HCT116 (cell line): Measurements from ENCODE around the gene ADAT3. TPM values are rescaled to one million over a fixed set of nuclear protein-coding genes. Genes with fewer than 3 reads are reported as not detected.

ENCODE experiments used
- ATAC-seq: fragments of 200-7000 bp; cut with Tn5 transposase; 2 replicates; pipeline ENCODE4 v1.9.1; 2020; ENCODE audit warnings: mild to moderate bottlenecking, moderate library complexity
- BruUV-seq: library from RNA; stranded (reverse); fragments of 400-500 nt; replicated peaks from 2 replicates; lab custom pipeline; 2021; lab: Mats Ljungman, UMichigan
- CTCF ChIA-PET: fragments of 300-600 bp; sonication (Branson Sonifier 250); formaldehyde crosslinking; loops from one replicate; lab custom pipeline; 2021; ENCODE audit warnings: antibody characterized with exemption; lab: Charles Lee
- POLR2A ChIA-PET: fragments of 300-600, 350-600 bp; sonication (Branson Sonifier 250); formaldehyde crosslinking; loops from one replicate; lab custom pipeline; 2021; ENCODE audit warnings: antibody characterized with exemption; lab: Charles Lee
- RAD21 ChIA-PET, 2 experiments: fragments of 300-600 bp; sonication (Branson Sonifier 250); formaldehyde crosslinking; loops; one replicate each; lab custom pipeline; 2023; ENCODE audit warnings: low total read pairs in 2 of 2; ENCODE audit not compliant: uncharacterized antibody in 2 of 2, unreplicated experiment in 2 of 2, low non-redundant PET in 1 of 2; lab: Charles Lee
- DNase-seq: peaks from one replicate; pipeline ENCODE4 v3.0.0-alpha.2; 2010; ENCODE audit warnings: low read depth, low spot score
- H2AFZ ChIP-seq: fragments of 200-600 bp; shearing (Covaris generic), sonication (generic); 2 replicates; pipeline ENCODE4 v1.6.1; 2017; ENCODE audit warnings: low read depth, mixed run types, mixed read lengths, antibody characterized with exemption, low read length; ENCODE audit not compliant: poor library complexity, severe bottlenecking
- H3K27ac ChIP-seq: 2 replicates; pipeline ENCODE4 v1.5.1; 2012; ENCODE audit warnings: low read depth, low read length
- H3K27me3 ChIP-seq: fragments of 200-600 bp; sonication (generic); 2 replicates; pipeline ENCODE4 v1.6.1; 2016; ENCODE audit warnings: mixed run types, low read length, mixed read lengths; ENCODE audit not compliant: insufficient read depth
- H3K36me3 ChIP-seq, 2 experiments: fragments of 200-500 bp in 1 of 2; fragments of 200-600 bp in 1 of 2; sonication (Bioruptor generic) in 1 of 2; sonication (generic) in 1 of 2; 2 replicates each; pipeline versions ENCODE4 v1.5.1 to v1.6.1; 2014 to 2016; ENCODE audit warnings: low read length in 2 of 2, inconsistent platforms in 1 of 2, mixed read lengths in 1 of 2, mixed run types in 1 of 2; ENCODE audit not compliant: insufficient read depth in 2 of 2, control insufficient read depth in 1 of 2
- H3K4me1 ChIP-seq, 2 experiments: fragments of 200-600 bp in 1 of 2; sonication (generic) in 1 of 2; 2 replicates each; pipeline versions ENCODE4 v1.5.1 to v1.6.1; 2012 to 2017; ENCODE audit warnings: low read length in 2 of 2, inconsistent platforms in 1 of 2, mild to moderate bottlenecking in 1 of 2, mixed read lengths in 1 of 2, mixed run types in 1 of 2, moderate library complexity in 1 of 2; ENCODE audit not compliant: insufficient read depth in 2 of 2, control insufficient read depth in 1 of 2
- H3K4me2 ChIP-seq: fragments of 200-600 bp; sonication (generic); 2 replicates; pipeline ENCODE4 v1.6.1; 2017; ENCODE audit warnings: mixed run types, low read length, mixed read lengths
- H3K4me3 ChIP-seq, 2 experiments: fragments of 200-600 bp in 1 of 2; sonication (generic) in 1 of 2; replicated peaks in 1 of 2; 2 replicates each; pipeline ENCODE4 v1.5.1; 2011 to 2016; ENCODE audit warnings: low read length in 2 of 2, control low read depth in 1 of 2, low read depth in 1 of 2, mild to moderate bottlenecking in 1 of 2, mixed read lengths in 1 of 2, mixed run types in 1 of 2
- H3K79me2 ChIP-seq: fragments of 200-600 bp; sonication (generic); 2 replicates; pipeline ENCODE4 v1.6.1; 2017; ENCODE audit warnings: mild to moderate bottlenecking, mixed run types, low read length, moderate library complexity, mixed read lengths; ENCODE audit not compliant: insufficient read depth
- H3K9ac ChIP-seq: fragments of 200-600 bp; sonication (generic); 2 replicates; pipeline ENCODE4 v1.6.1; 2016; ENCODE audit warnings: low read length, mixed read lengths
- H3K9me2 ChIP-seq: fragments of 200-600 bp; sonication (generic), shearing (Covaris generic); 2 replicates; pipeline ENCODE4 v1.6.1; 2017; ENCODE audit warnings: mixed run types, mild to moderate bottlenecking, moderate library complexity; ENCODE audit not compliant: insufficient read depth
- H3K9me3 ChIP-seq, 2 experiments: fragments of 200-500 bp in 1 of 2; fragments of 200-600 bp in 1 of 2; sonication (Bioruptor generic) in 1 of 2; sonication (generic) in 1 of 2; 2 replicates each; pipeline ENCODE4 v1.6.1; 2014 to 2017; ENCODE audit warnings: low read length in 2 of 2, mixed read lengths in 2 of 2, inconsistent platforms in 1 of 2, low read depth in 1 of 2, mild to moderate bottlenecking in 1 of 2, mixed run types in 1 of 2, moderate library complexity in 1 of 2; ENCODE audit not compliant: control insufficient read depth in 1 of 2, insufficient read depth in 1 of 2
- H4K20me1 ChIP-seq: fragments of 200-600 bp; sonication (generic), shearing (Covaris generic); 2 replicates; pipeline ENCODE4 v1.6.1; 2017; ENCODE audit warnings: mixed run types, mild to moderate bottlenecking, moderate library complexity; ENCODE audit not compliant: insufficient read depth
- EGR1 ChIP-seq: IDR thresholded peaks from 2 replicates; pipeline ENCODE4 v1.6.1; 2012; ENCODE audit warnings: low read depth
- FOSL1 ChIP-seq: IDR thresholded peaks from 2 replicates; pipeline ENCODE4 v1.6.1; 2012; ENCODE audit warnings: low read depth
- POLR2AphosphoS5 ChIP-seq: IDR thresholded peaks from 2 replicates; pipeline ENCODE4 v1.6.1; 2011; ENCODE audit warnings: mild to moderate bottlenecking, low read depth, low read length, moderate library complexity
- SIN3A ChIP-seq: IDR thresholded peaks from 2 replicates; pipeline ENCODE4 v1.6.1; 2012; ENCODE audit warnings: low read depth
- SP1 ChIP-seq: IDR thresholded peaks from 2 replicates; pipeline ENCODE4 v1.6.1; 2012; ENCODE audit warnings: low read depth
- SRF ChIP-seq: IDR thresholded peaks from 2 replicates; pipeline ENCODE4 v1.6.1; 2012; ENCODE audit warnings: low read depth
- intact Hi-C: fragments of 100-400 bp; cut with micrococcal nuclease; formaldehyde crosslinking; loops from 2 replicates; pipeline ENCODE4 v1.10.0; 2022
- total RNA-seq: library from RNA; stranded (reverse); gene quantifications from one replicate; pipeline ENCODE4 v1.2.1, GENCODE V29; 2021; ENCODE audit not compliant: unreplicated experiment
- TF ChIP-seq, protein P1 (sequence below): IDR thresholded peaks from 2 replicates; pipeline ENCODE4 v1.6.1; 2012

ADAT3 gene
- total RNA-seq, 1 experiment from 2014 or later: 15.9 TPM

DNA sequence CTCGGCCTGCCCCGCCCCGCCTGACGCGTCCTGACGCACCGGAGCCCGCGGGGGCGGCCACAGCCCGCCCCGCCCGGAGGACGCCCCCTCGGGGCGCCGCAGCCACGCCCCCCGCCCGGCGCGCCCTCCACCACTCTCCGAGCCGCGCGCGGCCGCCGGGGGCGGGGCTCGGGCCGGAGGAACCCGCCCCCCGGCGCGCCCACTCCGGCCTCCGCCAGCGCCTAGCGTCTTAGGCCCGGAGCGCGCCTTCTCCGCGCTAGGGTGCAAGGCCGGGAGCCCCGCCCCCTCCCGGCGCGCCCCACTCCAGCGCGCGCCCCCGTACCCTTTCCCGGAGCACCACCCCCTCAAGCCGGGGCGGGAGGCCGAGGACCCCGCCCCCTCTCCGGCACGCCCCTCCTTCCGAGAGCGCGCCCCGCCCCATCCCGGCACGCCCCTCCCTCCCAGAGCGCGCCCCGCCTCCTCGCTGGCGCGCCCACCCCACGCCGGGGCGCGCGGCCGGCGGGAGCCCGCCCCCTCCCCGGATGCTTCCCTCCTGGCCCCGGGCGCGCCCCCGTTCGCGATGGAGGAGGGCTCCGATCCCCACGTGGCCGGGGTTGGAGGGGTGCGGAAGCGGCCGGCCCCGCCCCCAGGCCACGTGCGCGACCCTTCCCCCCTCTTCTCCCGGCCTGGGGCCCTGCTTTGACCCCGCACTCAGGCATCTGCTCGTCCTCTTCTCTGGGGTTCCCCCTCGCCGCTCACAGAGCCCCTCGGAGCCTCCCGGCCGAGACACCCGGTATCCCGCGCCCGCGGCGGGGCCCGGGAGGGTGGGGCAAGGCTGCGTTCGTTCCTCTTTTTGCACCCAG lies 41.3 kb upstream of the ADAT3 start:
- no peak for TF ChIP-seq SRF
- TF ChIP-seq, protein P1, sequence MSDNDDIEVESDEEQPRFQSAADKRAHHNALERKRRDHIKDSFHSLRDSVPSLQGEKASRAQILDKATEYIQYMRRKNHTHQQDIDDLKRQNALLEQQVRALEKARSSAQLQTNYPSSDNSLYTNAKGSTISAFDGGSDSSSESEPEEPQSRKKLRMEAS: peak; percentile 99
- TF ChIP-seq EGR1: peak; percentile 71; the same call in 1 of the 2 replicates
- TF ChIP-seq SP1: peak; percentile 59
- peak; percentile 72 for TF ChIP-seq SIN3A
- TF ChIP-seq POLR2AphosphoS5: peak; percentile 38; the same call in 1 of the 2 replicates
- no peak for TF ChIP-seq FOSL1
- H4K20me1 ChIP-seq: no peaks in the 10 kb centered on the region; the same call in 1 of the 2 replicates
- H3K27me3 ChIP-seq: no peaks in the 10 kb centered on the region
- no TSS peak for BruUV-seq
- RAD21 ChIA-PET: interaction anchor here in 1 of 2 experiments (0.6 kb wide), 1 partner anchor 9 kb away, joined by 5 read pairs; no protein-coding TSS in a partner anchor
- POLR2A ChIA-PET: interaction anchor here (0.6 to 1.4 kb wide), 5 partner anchors 11 to 403 kb away, joined by 3 to 10 read pairs (median 4); partner anchors contain the start of genes ADAT3 and SCAMP4
- no peaks in the 10 kb centered on the region for H3K9me3 ChIP-seq
- H3K27ac ChIP-seq: peak overlapping the region; percentile 99
- H3K4me1 ChIP-seq: peaks cover 34 to 50% of the 10 kb centered on the region in 2 experiments
- intact Hi-C loops: no loop called here
- peak overlapping the region; percentile 66 to 70 for H3K4me3 ChIP-seq
- peak overlapping the region; percentile 97 for H3K4me2 ChIP-seq
- DNase-seq (peak; percentile 85), ATAC-seq (peak; percentile 73)
- H3K79me2 ChIP-seq: peaks cover 38% of the 10 kb centered on the region
- no peaks in the 10 kb centered on the region for H3K9me2 ChIP-seq
- H3K9ac ChIP-seq: peak overlapping the region; percentile 98
- H3K36me3 ChIP-seq: 0 out of 4 replicates have a peak, but pooled peaks cover 0 to 4% of the 10 kb centered on the region in 2 experiments
- CTCF ChIA-PET: interaction anchor here (0.7 to 1.6 kb wide), 7 partner anchors 9 to 95 kb away, joined by 3 to 12 read pairs (median 4); partner anchors contain the start of genes ABHD17A, ADAT3 and SCAMP4
- H2AFZ ChIP-seq: no peak overlapping the region
